Islet of Langerhans (tissue), 1 donor: ENCODE measurements around the gene AGO4.

Experiments used
- FAIRE-seq: peaks from one replicate; lab custom pipeline; 2011; peaks lifted over from hg19 to GRCh38; lab: Jason Lieb, UNC

The AGO4 gene

GRCh38 chr1:35894656-35895055, 86.8 kb downstream of the AGO4 start:
- no peak for FAIRE-seq

GRCh38 chr1:35899941-35900340, 92.1 kb downstream of the AGO4 start:
- no peak for FAIRE-seq

- no peak for FAIRE-seq
These were observed 93.4 kb downstream of the AGO4 start for GRCh38 chr1:35901235-35901634.

GRCh38 chr1:35902671-35903070, 94.9 kb downstream of the AGO4 start:
- no peak for FAIRE-seq
